ENCODE data around the gene FAM171A1. TPM values are rescaled to one million over a fixed set of nuclear protein-coding genes. Genes with fewer than 3 reads are reported as not detected.
"Not testable (repeated sequence)": the region's sequence is repeated elsewhere in the genome, so short reads cannot be mapped to it uniquely, and the experiment has no call there.

Gene FAM171A1
- total and polyA plus RNA-seq, 5 donors: 9.3 to 15.0 (median 13.6) TPM

GRCh38 chr10:15302188-15302956 is 68.7 kb downstream of the FAM171A1 start:
- DNase-seq; H3K4me3 ChIP-seq (ENCODE audit: low read length); H3K9me3 ChIP-seq (ENCODE audit: control insufficient read depth, low read length); H3K27ac ChIP-seq (ENCODE audit: low read length); H3K4me1 ChIP-seq (ENCODE audit: control insufficient read depth, insufficient read depth, low read length); H3K27me3 ChIP-seq (ENCODE audit: control insufficient read depth, insufficient read depth); ATAC-seq; intact Hi-C loops (cut with DNase I): not testable (repeated sequence)
- WGBS: 96% methylated on average over 15 of the region's 15 CpGs

GRCh38 chr10:15300697-15301096 is 70.4 kb downstream of the FAM171A1 start:
- intact Hi-C loops (cut with DNase I): no loop called here
- H3K9me3 ChIP-seq (ENCODE audit: control insufficient read depth, low read length): no peaks in the 10 kb centered on the region
- peak; percentile 69 to 87 for ATAC-seq
- H3K27ac ChIP-seq (ENCODE audit: low read length): peak overlapping the region; percentile 36
- 62% methylated on average over 4 of the region's 4 CpGs for WGBS
- no peak overlapping the region for H3K4me3 ChIP-seq (ENCODE audit: low read length)
- no peaks in the 10 kb centered on the region for H3K27me3 ChIP-seq (ENCODE audit: control insufficient read depth, insufficient read depth)
- H3K4me1 ChIP-seq (ENCODE audit: control insufficient read depth, insufficient read depth, low read length): peaks cover 3% of the 10 kb centered on the region
- DNase-seq: peak in 1 of 3 donors; percentile 26

GRCh38 chr10:15300145-15300544 is 70.9 kb downstream of the FAM171A1 start:
- H3K9me3 ChIP-seq (ENCODE audit: control insufficient read depth, low read length): no peaks in the 10 kb centered on the region
- H3K4me1 ChIP-seq (ENCODE audit: control insufficient read depth, insufficient read depth, low read length): peaks cover 3% of the 10 kb centered on the region
- no peak overlapping the region for H3K4me3 ChIP-seq (ENCODE audit: low read length)
- H3K27me3 ChIP-seq (ENCODE audit: control insufficient read depth, insufficient read depth): no peaks in the 10 kb centered on the region
- WGBS: 67% methylated on average over 2 of the region's 2 CpGs
- ATAC-seq (no peak), DNase-seq (no peak)
- intact Hi-C loops (cut with DNase I): no loop called here
- no peak overlapping the region for H3K27ac ChIP-seq (ENCODE audit: low read length)

- H3K27me3 ChIP-seq (ENCODE audit: control insufficient read depth, insufficient read depth): no peaks in the 10 kb centered on the region
- no peak overlapping the region for H3K4me3 ChIP-seq (ENCODE audit: low read length)
- no peak overlapping the region for H3K27ac ChIP-seq (ENCODE audit: low read length)
- ATAC-seq (no peak), DNase-seq (no peak)
- intact Hi-C loops (cut with DNase I): no loop called here
- H3K4me1 ChIP-seq (ENCODE audit: control insufficient read depth, insufficient read depth, low read length): peaks cover 6% of the 10 kb centered on the region
- no peaks in the 10 kb centered on the region for H3K9me3 ChIP-seq (ENCODE audit: control insufficient read depth, low read length)
- WGBS: 84% methylated on average over 6 of the region's 6 CpGs
These were observed 74.4 kb downstream of the FAM171A1 start for GRCh38 chr10:15296701-15297100.

- intact Hi-C loops (cut with DNase I): no loop called here
- Histone ChIP-seq H3K9me3 (ENCODE audit: control insufficient read depth, low read length) (no peaks in the 10 kb centered on the region), H3K27me3 (ENCODE audit: control insufficient read depth, insufficient read depth) (no peaks in the 10 kb centered on the region), H3K4me3 (ENCODE audit: low read length) (no peak overlapping the region), H3K27ac (ENCODE audit: low read length) (no peak overlapping the region), H3K4me1 (ENCODE audit: control insufficient read depth, insufficient read depth, low read length) (peaks cover 3% of the 10 kb centered on the region)
- DNase-seq: no peak
- ATAC-seq: no peak
- WGBS: 82% methylated on average over 5 of the region's 5 CpGs
These were observed 75.4 kb downstream of the FAM171A1 start for GRCh38 chr10:15295537-15296325.

GRCh38 chr10:15293862-15294842 is 76.9 kb downstream of the FAM171A1 start:
- H3K4me3 ChIP-seq (ENCODE audit: low read length): no peak overlapping the region

GRCh38 chr10:15290671-15291070 is 80.4 kb downstream of the FAM171A1 start:
- Histone ChIP-seq H3K9me3 (ENCODE audit: control insufficient read depth, low read length) (no peaks in the 10 kb centered on the region), H3K4me3 (ENCODE audit: low read length) (no peak overlapping the region), H3K27ac (ENCODE audit: low read length) (no peak overlapping the region), H3K4me1 (ENCODE audit: control insufficient read depth, insufficient read depth, low read length) (peaks cover 3% of the 10 kb centered on the region), H3K27me3 (ENCODE audit: control insufficient read depth, insufficient read depth) (no peaks in the 10 kb centered on the region)
- intact Hi-C loops (cut with DNase I): no loop called here
- WGBS: 88% methylated on average over 7 of the region's 7 CpGs
- DNase-seq (no peak), ATAC-seq (no peak)

More at GRCh38 chr10:15293862-15294842, 76.9 kb downstream of the FAM171A1 start:
- Histone ChIP-seq H3K27me3 (ENCODE audit: control insufficient read depth, insufficient read depth) (no peaks in the 10 kb centered on the region), H3K27ac (ENCODE audit: low read length) (no peak overlapping the region), H3K9me3 (ENCODE audit: control insufficient read depth, low read length) (no peaks in the 10 kb centered on the region), H3K4me1 (ENCODE audit: control insufficient read depth, insufficient read depth, low read length) (peaks cover 3% of the 10 kb centered on the region)
- DNase-seq (peak in 2 of 3 donors; percentile 30 to 56), ATAC-seq (peak; percentile 67 to 70)
- intact Hi-C loops (cut with DNase I): no loop called here
- WGBS: 51% methylated on average over 13 of the region's 13 CpGs

- ATAC-seq (no peak), DNase-seq (no peak)
- no peaks in the 10 kb centered on the region for H3K9me3 ChIP-seq (ENCODE audit: control insufficient read depth, low read length)
- H3K27me3 ChIP-seq (ENCODE audit: control insufficient read depth, insufficient read depth): no peaks in the 10 kb centered on the region
- H3K27ac ChIP-seq (ENCODE audit: low read length): no peak overlapping the region
- H3K4me1 ChIP-seq (ENCODE audit: control insufficient read depth, insufficient read depth, low read length): peaks cover 3% of the 10 kb centered on the region
- intact Hi-C loops (cut with DNase I): no loop called here
- WGBS: 83% methylated on average over 4 of the region's 4 CpGs
- H3K4me3 ChIP-seq (ENCODE audit: low read length): no peak overlapping the region
These were observed 80.9 kb downstream of the FAM171A1 start for GRCh38 chr10:15290150-15290549.

GRCh38 chr10:15280974-15281373 is 90.1 kb downstream of the FAM171A1 start:
- DNase-seq (no peak), ATAC-seq (no peak)
- Histone ChIP-seq H3K4me3 (ENCODE audit: low read length) (no peak overlapping the region), H3K4me1 (ENCODE audit: control insufficient read depth, insufficient read depth, low read length) (no peaks in the 10 kb centered on the region), H3K27me3 (ENCODE audit: control insufficient read depth, insufficient read depth) (no peaks in the 10 kb centered on the region), H3K9me3 (ENCODE audit: control insufficient read depth, low read length) (no peaks in the 10 kb centered on the region), H3K27ac (ENCODE audit: low read length) (no peak overlapping the region)
- intact Hi-C loops (cut with DNase I): no loop called here
- 74% methylated on average over 4 of the region's 4 CpGs for WGBS

- DNase-seq: no peak
- Histone ChIP-seq H3K27ac (ENCODE audit: low read length) (no peak overlapping the region), H3K4me1 (ENCODE audit: control insufficient read depth, insufficient read depth, low read length) (no peaks in the 10 kb centered on the region), H3K27me3 (ENCODE audit: control insufficient read depth, insufficient read depth) (no peaks in the 10 kb centered on the region), H3K4me3 (ENCODE audit: low read length) (no peak overlapping the region), H3K9me3 (ENCODE audit: control insufficient read depth, low read length) (no peaks in the 10 kb centered on the region)
- whole genome bisulfite sequencing: 56% methylated on average over 4 of the region's 4 CpGs
- intact Hi-C loops (cut with DNase I): no loop called here
- no peak for ATAC-seq
These were observed 90.6 kb downstream of the FAM171A1 start for GRCh38 chr10:15280462-15280861.

Data from right cardiac atrium (tissue), 5 donors.